HepG2 (cell line): ENCODE data around the gene PDPK1. TPM values are rescaled to one million over a fixed set of nuclear protein-coding genes. Genes with fewer than 3 reads are reported as not detected.
A peak's percentile ranks its signal among the peaks of the same experiment; 100 is the strongest.

Experiments used
- ADNP ChIP-seq: sonication (generic); formaldehyde crosslinking; IDR thresholded peaks from 2 replicates; pipeline ENCODE4 v1.4.0; 2020; ENCODE audit warnings: missing genetic modification reagents
- CHCHD3 ChIP-seq: sonication (generic); formaldehyde crosslinking; IDR thresholded peaks from 2 replicates; pipeline ENCODE4 v1.8.0; 2022; ENCODE audit warnings: mild to moderate bottlenecking, missing genetic modification reagents, moderate library complexity
- GPBP1L1 ChIP-seq: sonication (generic); formaldehyde crosslinking; IDR thresholded peaks from 2 replicates; pipeline ENCODE4 v1.5.0; 2020; ENCODE audit warnings: mild to moderate bottlenecking, missing genetic modification reagents
- HDAC1 ChIP-seq: sonication (generic); formaldehyde crosslinking; IDR thresholded peaks from 2 replicates; pipeline ENCODE4 v1.5.1; 2020; ENCODE audit warnings: mild to moderate bottlenecking, missing genetic modification reagents
- HNRNPLL ChIP-seq: fragments of 200-400 bp; formaldehyde crosslinking; IDR thresholded peaks from 2 replicates; pipeline ENCODE4 v1.6.1; 2017; ENCODE audit warnings: mild to moderate bottlenecking, low read depth, low read length; ENCODE audit not compliant: poor library complexity, severe bottlenecking
- ISL2 ChIP-seq: sonication (generic); formaldehyde crosslinking; IDR thresholded peaks from 2 replicates; pipeline ENCODE4 v1.5.0; 2020; ENCODE audit warnings: missing genetic modification reagents
- JUNB ChIP-seq: sonication (generic); formaldehyde crosslinking; IDR thresholded peaks from 2 replicates; pipeline ENCODE4 v1.8.0; 2022; ENCODE audit warnings: missing genetic modification reagents, mild to moderate bottlenecking, borderline replicate concordance
- MXD3 ChIP-seq: IDR thresholded peaks from 2 replicates; pipeline ENCODE4 v1.6.1; 2016; ENCODE audit warnings: mild to moderate bottlenecking, missing biosample characterization, missing genetic modification reagents
- MXI1 ChIP-seq: IDR thresholded peaks from 3 replicates; pipeline ENCODE4 v1.6.1; 2012; ENCODE audit warnings: low read depth, low read length, inconsistent platforms, borderline replicate concordance
- NFIC ChIP-seq: IDR thresholded peaks from 2 replicates; pipeline ENCODE4 v1.6.1; 2012; ENCODE audit warnings: mild to moderate bottlenecking, low read length, inconsistent platforms
- NR2F6 ChIP-seq, 2 experiments: IDR thresholded peaks; 2 replicates each; pipeline ENCODE4 v1.6.1; 2016; ENCODE audit warnings: antibody characterized with exemption in 1 of 2, mild to moderate bottlenecking in 1 of 2
- POLR2G ChIP-seq: fragments of 200-400 bp; formaldehyde crosslinking; IDR thresholded peaks from 2 replicates; pipeline ENCODE4 v1.6.1; 2018; ENCODE audit warnings: mild to moderate bottlenecking, low read depth, low read length, moderate library complexity
- RELA ChIP-seq: sonication (generic); formaldehyde crosslinking; IDR thresholded peaks from 2 replicates; pipeline ENCODE4 v1.4.0; 2020; ENCODE audit warnings: missing genetic modification reagents
- TBX2 ChIP-seq: sonication (generic); formaldehyde crosslinking; IDR thresholded peaks from 2 replicates; pipeline ENCODE4 v1.5.0; 2020; ENCODE audit warnings: missing genetic modification reagents, mild to moderate bottlenecking, borderline replicate concordance
- TEF ChIP-seq: sonication (generic); formaldehyde crosslinking; IDR thresholded peaks from 2 replicates; pipeline ENCODE4 v1.5.0; 2020; ENCODE audit warnings: missing genetic modification reagents
- TMF1 ChIP-seq: sonication (generic); formaldehyde crosslinking; IDR thresholded peaks from 2 replicates; pipeline ENCODE4 v1.8.1; 2022; ENCODE audit warnings: low read depth, missing genetic modification reagents
- YY1 ChIP-seq: IDR thresholded peaks from 2 replicates; pipeline ENCODE4 v1.6.1; 2011; ENCODE audit warnings: low read length, low read depth, moderate library complexity, mild to moderate bottlenecking; ENCODE audit not compliant: insufficient read depth, insufficient replicate concordance
- ZFP36L2 ChIP-seq: sonication (generic); formaldehyde crosslinking; IDR thresholded peaks from 2 replicates; pipeline ENCODE4 v1.4.0; 2020; ENCODE audit warnings: missing genetic modification reagents
- ZFYVE20 ChIP-seq: sonication (generic); formaldehyde crosslinking; IDR thresholded peaks from 2 replicates; pipeline ENCODE4 v1.8.0; 2023; ENCODE audit warnings: low read depth, mild to moderate bottlenecking, moderate library complexity, missing genetic modification reagents, borderline replicate concordance
- ZNF292 ChIP-seq: sonication (generic); formaldehyde crosslinking; IDR thresholded peaks from 2 replicates; pipeline ENCODE4 v1.8.1; 2022; ENCODE audit warnings: mild to moderate bottlenecking, low read depth, missing genetic modification reagents, borderline replicate concordance
- ZNF362 ChIP-seq: sonication (generic); formaldehyde crosslinking; IDR thresholded peaks from 2 replicates; pipeline ENCODE4 v1.4.0; 2020; ENCODE audit warnings: missing genetic modification reagents, mild to moderate bottlenecking, borderline replicate concordance
- ZNF484 ChIP-seq: sonication (generic); formaldehyde crosslinking; IDR thresholded peaks from 2 replicates; pipeline ENCODE4 v1.5.1; 2020; ENCODE audit warnings: mild to moderate bottlenecking, low read depth, missing genetic modification reagents, borderline replicate concordance
- ZNF552 ChIP-seq: sonication (generic); formaldehyde crosslinking; IDR thresholded peaks from 2 replicates; pipeline ENCODE4 v1.9.0; 2022; ENCODE audit warnings: missing genetic modification reagents, mild to moderate bottlenecking, borderline replicate concordance
- ZNF598 ChIP-seq: sonication (generic); formaldehyde crosslinking; IDR thresholded peaks from 2 replicates; pipeline ENCODE4 v1.5.1; 2020; ENCODE audit warnings: mild to moderate bottlenecking, missing genetic modification reagents, borderline replicate concordance
- ZNF605 ChIP-seq: sonication (generic); formaldehyde crosslinking; IDR thresholded peaks from 2 replicates; pipeline ENCODE4 v1.8.0; 2022; ENCODE audit warnings: mild to moderate bottlenecking, missing genetic modification reagents
- ZNF777 ChIP-seq: sonication (generic); formaldehyde crosslinking; IDR thresholded peaks from 2 replicates; pipeline ENCODE4 v1.4.0; 2020; ENCODE audit warnings: missing genetic modification reagents
- polyA plus RNA-seq, 8 experiments: library from polyadenylated mRNA; depleted of rRNA in 3 of 8; stranded (reverse) in 7 of 8; unstranded in 1 of 8; fragments of >200 nt; fragmentation: Illumina TruSeq in 4 of 8; extraction: Trizol in 4 of 8; gene quantifications; 2 replicates each; pipeline versions ENCODE4 v1.2.1 to v1.2.3, GENCODE V29; 2011 to 2016; ENCODE audit warnings: low read depth in 4 of 8, missing spikeins in 1 of 8, mixed read lengths in 1 of 8; ENCODE audit not compliant: insufficient read depth in 1 of 8
- total RNA-seq, 5 experiments: library from RNA; depleted of rRNA; stranded (reverse); fragments of >200 nt; fragmentation: Illumina TruSeq; extraction: Trizol; gene quantifications; 2 replicates each; pipeline ENCODE4 v1.2.3, GENCODE V29; 2016; ENCODE audit warnings: low read depth in 1 of 5

Gene PDPK1
- total and polyA plus RNA-seq, 2 of the 13 experiments (the other 11 are each of a cell fraction or from before 2014, with no cell fraction given): 59.6 to 129 TPM

- TF ChIP-seq ZNF362 (CRISPR knock-in tag): no peak
- TF ChIP-seq HDAC1: no peak
- no peak for TF ChIP-seq ISL2 (CRISPR knock-in tag)
- TF ChIP-seq JUNB (CRISPR knock-in tag): no peak
- peak; percentile 49 for TF ChIP-seq POLR2G
- peak; percentile 90 for TF ChIP-seq YY1
- TF ChIP-seq ADNP: no peak
- no peak for TF ChIP-seq TBX2
- TF ChIP-seq MXD3 (CRISPR knock-in tag): no peak
- no peak for TF ChIP-seq TEF
- no peak for TF ChIP-seq TMF1
- no peak for TF ChIP-seq GPBP1L1
- TF ChIP-seq ZNF598 (CRISPR knock-in tag): no peak
- no peak for TF ChIP-seq NFIC
- no peak for TF ChIP-seq ZNF605 (CRISPR knock-in tag)
- TF ChIP-seq NR2F6 (IDR thresholded peaks at IDR 0.05): no peak
- TF ChIP-seq NR2F6 (CRISPR knock-in tag; IDR thresholded peaks at IDR 0.05): peak; percentile 11; the same call in 1 of the 2 replicates
- TF ChIP-seq ZNF552: no peak
- TF ChIP-seq ZNF292 (CRISPR knock-in tag): no peak
- peak; percentile 44; the same call in 1 of the 3 replicates for TF ChIP-seq MXI1
- TF ChIP-seq ZFYVE20 (CRISPR knock-in tag): no peak
- TF ChIP-seq CHCHD3: no peak
- no peak for TF ChIP-seq RELA (CRISPR knock-in tag)
- no peak for TF ChIP-seq ZNF484 (CRISPR knock-in tag)
- no peak for TF ChIP-seq ZFP36L2 (CRISPR knock-in tag)
- TF ChIP-seq ZNF777 (CRISPR knock-in tag): peak; percentile 38; the same call in 1 of the 2 replicates
- TF ChIP-seq HNRNPLL: peak; percentile 65
Measured at GRCh38 chr16:2537451-2538379, at the start of gene PDPK1 (continued).
